GM19452 (cell line): ENCODE data around the gene PANK1.

Source experiments
- ATAC-seq: cut with Tn5 transposase; IDR thresholded peaks from one replicate; pipeline ENCODE4 v1.9.1; 2021; ENCODE audit not compliant: unreplicated experiment

PANK1 gene

DNA sequence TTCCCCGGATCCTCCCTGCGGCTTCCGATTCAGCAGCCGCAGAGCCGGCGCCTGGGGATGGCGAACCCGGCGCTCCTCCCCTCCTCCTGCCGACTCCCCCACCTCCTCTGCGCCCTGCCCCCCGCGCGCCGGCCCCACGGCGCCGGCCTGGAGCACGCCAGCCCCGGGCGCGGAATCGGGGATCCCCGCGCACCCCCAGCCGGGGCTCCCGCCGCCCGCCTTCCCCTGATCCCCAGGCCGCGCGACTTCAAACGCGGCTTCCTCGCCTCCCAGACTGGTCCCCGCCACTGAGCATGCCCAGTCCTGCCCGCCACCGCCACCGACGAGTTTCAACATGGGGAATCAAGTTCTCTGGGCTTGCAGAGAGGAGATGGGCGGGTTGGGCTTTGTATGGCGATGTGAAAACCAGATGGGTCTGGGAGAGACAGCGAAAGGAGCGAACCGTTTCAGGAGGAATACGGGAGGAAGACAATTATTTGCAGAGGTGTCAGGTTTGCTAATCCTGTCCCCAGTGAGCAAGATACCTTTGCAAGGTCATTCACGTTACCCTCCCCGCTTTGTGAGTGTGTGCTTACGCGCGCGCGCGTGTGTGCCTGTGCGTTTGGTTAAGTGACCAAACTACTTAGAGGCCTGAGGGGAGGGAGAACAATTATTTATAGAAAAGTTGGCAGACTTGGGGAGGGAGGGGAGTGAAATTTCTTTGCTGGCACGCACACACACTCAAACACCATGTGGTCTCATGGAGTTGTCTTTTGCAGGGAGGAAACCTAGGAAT, at the start of gene PANK1:
Gene PANK1 (minus strand): TSS at position 276 of the 775 bp plus-strand sequence. CDS start 351 bp downstream, outside the sequence.
- peak; percentile 40 for ATAC-seq

GRCh38 chr10:89693176-89693575, 48.1 kb upstream of the PANK1 start:
- ATAC-seq = no peak

GRCh38 chr10:89692416-89692815, 47.4 kb upstream of the PANK1 start:
- ATAC-seq = no peak

GRCh38 chr10:89690027-89690426, 45.0 kb upstream of the PANK1 start:
- ATAC-seq = no peak

GRCh38 chr10:89685936-89686335, 40.9 kb upstream of the PANK1 start:
- no peak for ATAC-seq

DNA sequence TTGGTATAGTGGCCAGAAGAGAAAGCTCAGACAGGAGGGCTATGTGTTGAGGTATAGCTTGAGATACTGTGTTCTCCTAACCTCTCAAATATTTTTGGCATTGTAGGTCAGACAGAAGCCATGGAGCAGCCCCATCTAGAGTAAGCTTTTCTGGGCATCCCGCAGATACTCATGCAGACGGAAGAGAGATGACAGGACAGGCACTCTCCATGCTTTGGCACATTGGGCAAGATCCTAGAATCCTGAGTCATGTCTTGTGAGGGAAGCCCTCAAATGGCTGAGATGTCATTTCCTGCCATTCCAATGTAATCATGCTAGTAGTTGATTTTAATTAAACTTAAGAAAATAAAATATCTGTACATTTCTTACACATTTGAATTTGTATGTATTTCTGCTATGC, 39.6 kb upstream of the PANK1 start:
- ATAC-seq = no peak

- ATAC-seq = no peak
Observed at GRCh38 chr10:89683883-89684282, 38.8 kb upstream of the PANK1 start.

- no peak for ATAC-seq
Observed at GRCh38 chr10:89679986-89680385, 34.9 kb upstream of the PANK1 start.

DNA sequence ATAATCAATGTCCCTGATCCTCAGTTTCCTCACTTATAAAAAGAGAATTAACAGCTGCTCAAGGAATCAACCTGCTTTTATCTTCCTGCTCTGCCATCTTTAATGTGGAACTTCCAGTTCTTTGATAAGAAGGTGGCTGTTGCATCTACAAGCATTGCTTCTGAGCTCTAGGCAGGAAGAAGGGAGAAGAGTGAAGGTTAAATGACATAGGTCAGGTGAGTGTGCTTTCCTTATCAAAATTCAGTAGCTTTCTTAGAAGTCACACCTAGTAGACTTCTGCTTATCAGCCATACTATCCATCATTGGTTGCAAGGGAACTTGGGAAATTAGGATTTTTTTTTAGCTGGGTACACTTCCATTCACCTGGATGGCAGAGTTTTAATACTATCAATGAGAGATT, 32.3 kb upstream of the PANK1 start:
- no peak for ATAC-seq

- ATAC-seq = no peak
Observed at GRCh38 chr10:89670926-89671325, 25.9 kb upstream of the PANK1 start.

GRCh38 chr10:89669985-89670384, 24.9 kb upstream of the PANK1 start:
- no peak for ATAC-seq

DNA sequence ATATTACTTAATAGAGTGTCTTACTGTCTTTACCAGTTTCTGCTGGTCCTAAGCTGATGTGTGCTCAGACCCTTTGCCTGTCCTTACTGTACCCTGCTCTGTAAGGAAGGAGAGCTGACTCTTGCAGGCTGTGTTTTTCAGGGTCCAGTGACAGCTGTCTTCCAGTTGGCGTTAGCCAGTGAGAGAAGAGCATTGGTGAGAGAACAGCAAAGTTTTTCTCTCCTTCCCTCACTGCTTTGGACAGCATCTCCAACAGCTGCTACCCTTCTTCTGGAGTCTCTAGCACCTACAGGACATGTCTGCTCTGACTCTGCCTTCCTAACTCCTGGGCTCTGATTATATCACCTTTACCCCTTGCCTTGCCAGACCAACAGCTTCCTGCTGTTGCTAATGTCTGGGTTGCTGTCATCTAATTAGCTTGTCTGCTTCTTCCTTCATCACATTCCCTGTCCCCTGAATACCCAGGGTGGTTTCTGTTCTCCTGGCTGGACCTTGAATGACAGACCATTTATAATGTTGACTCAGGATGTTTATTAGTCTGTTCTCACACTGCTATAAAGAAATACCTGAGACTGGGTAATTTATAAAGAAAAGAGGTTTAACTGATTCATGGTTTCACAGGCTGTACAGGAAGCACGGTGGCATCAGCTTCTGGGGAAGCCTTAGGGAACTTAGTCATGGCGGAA, 23.5 kb upstream of the PANK1 start:
- no peak for ATAC-seq

DNA sequence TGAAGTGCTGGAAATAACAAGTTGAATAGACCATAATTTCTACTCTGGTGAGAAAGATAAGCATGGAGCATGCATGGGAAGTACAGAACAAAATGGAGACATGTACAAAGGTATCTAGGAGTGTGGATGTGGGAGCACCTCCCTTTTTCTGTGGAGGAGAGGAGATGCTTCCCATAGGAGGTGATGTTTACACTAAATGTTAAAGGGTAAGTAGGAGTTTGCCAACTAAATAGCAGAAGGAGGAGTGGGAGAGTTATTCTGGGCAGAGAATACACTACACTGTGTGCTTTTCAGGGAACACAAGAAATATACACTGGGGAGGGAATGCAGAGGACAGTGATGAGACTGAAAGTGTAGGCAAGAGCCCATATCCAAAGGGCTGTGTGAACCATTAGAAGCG, 21.1 kb upstream of the PANK1 start:
- no peak for ATAC-seq

GRCh38 chr10:89665302-89665701, 20.3 kb upstream of the PANK1 start:
- no peak for ATAC-seq

- ATAC-seq = no peak
Observed at GRCh38 chr10:89664203-89664602, 19.2 kb upstream of the PANK1 start.

GRCh38 chr10:89663144-89663543, 18.1 kb upstream of the PANK1 start:
- ATAC-seq = no peak

- ATAC-seq = no peak
Observed at GRCh38 chr10:89662596-89662995, 17.6 kb upstream of the PANK1 start.

DNA sequence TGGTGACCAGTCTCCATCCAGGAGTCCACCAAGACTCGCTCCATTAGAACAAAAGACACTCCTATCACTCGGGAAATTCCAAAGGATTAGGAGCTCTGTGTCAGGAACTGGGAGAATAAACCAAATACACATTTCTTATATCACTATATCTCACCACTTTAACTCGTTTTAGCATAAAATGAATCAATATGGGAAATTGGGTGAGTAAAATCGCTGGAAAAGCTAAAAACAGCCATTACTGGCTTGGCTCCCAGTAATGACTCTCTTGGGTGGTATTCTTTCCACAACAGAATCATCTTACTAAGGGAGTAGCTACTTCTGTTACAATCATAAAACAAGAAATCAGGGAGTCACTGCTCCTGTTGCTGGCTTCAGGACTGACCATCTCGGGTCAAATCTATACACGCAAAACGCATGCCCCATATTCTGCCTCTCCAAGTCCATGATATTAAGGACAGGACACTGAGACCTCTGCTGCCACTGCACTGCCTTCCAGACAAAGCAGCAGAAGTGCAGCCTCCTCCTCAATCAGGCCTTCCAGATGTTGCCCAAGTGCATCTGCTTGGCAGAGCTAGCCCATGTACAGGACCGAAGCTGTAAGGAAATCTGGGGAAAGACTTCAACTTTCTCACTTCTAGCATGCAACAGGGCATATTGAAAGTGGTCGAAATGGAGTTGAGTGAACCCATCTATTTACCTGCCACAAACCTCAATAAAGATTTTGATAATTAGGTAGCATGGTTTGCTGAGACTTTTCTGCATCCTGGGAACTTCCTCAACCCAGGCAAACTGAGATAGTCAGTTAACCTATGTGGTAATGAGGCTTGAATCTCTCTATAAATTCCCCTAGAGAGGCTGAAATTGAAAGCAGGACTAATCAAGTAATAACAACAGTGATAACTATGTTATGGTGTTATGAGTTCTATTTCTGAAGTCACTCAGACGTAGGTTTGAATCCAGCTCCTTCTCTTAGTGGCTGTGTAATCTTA, 14.4 kb upstream of the PANK1 start:
- no peak for ATAC-seq

DNA sequence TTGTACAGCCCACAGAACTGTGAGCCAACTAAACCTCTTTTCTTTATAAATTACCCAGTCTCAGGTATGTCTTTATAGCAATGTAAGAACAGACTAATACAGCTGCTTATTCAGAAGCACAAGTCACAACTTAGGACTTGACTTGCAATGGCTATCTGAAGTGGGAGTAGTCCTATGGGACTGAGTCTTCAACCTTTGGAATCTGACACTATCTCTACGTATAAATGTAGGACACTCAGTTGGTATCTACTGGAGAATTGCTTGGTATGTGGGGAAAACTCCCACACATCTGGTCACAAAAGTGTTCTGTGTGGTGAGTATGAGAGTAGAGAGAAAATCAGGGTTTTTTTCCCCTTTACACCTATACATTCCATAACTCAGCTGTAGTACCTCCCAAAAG, 12.3 kb upstream of the PANK1 start:
- ATAC-seq = no peak

GRCh38 chr10:89655722-89656121, 10.7 kb upstream of the PANK1 start:
- ATAC-seq = no peak

DNA sequence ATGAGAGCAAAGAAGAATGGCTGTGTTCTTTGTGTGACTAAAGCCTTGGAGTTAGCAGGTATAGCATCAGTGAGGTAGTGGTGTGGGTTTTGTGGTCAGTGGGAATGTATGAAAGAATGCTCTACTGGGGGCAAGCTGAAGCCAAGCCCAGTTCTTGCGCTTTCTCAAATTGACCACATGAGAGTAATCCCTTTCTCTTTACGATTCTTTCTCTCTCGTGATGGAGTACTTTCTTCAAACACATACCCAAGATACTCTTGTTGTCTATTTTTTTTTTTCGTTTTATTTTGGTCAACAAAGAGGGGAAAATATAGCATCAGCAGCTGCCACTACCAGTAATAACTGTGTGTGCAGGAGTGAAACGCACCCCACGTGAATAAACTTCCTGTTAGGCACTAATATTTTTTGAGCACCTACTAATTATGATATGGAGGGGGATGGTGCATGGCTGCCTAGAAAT, 8.4 kb upstream of the PANK1 start:
- peak; percentile 73 for ATAC-seq
